IMR-90 (cell line): ENCODE data around the gene SREK1. TPM values are rescaled to one million over a fixed set of nuclear protein-coding genes. Genes with fewer than 3 reads are reported as not detected.

Source experiments
- ATAC-seq: fragments of 200-7000 bp; cut with Tn5 transposase; 2 replicates; pipeline ENCODE4 v1.9.1; 2020; ENCODE audit warnings: low read depth, mild to moderate bottlenecking, moderate library complexity
- BruUV-seq: library from RNA; stranded (reverse); fragments of 400-500 nt; replicated peaks from 2 replicates; lab custom pipeline; 2021; lab: Mats Ljungman, UMichigan
- CTCF ChIA-PET: fragments of 300-600 bp; formaldehyde crosslinking; extraction: SDS; loops from one replicate; lab custom pipeline; 2021; ENCODE audit warnings: antibody characterized with exemption; lab: Yijun Ruan, JAX
- POLR2A ChIA-PET: fragments of 300-600 bp; sonication (Branson Sonifier 250); formaldehyde crosslinking; loops from one replicate; lab custom pipeline; 2022; ENCODE audit warnings: antibody characterized with exemption; ENCODE audit not compliant: unreplicated experiment; lab: Charles Lee
- DNase-seq: peaks from one replicate; pipeline ENCODE4 v3.0.0; 2013
- H2AFZ ChIP-seq: replicated peaks from 2 replicates; pipeline ENCODE3; 2013; ENCODE audit warnings: low read length, mild to moderate bottlenecking; ENCODE audit not compliant: poor library complexity
- H2AK5ac ChIP-seq: 2 replicates; pipeline ENCODE4 v1.6.1; 2013; ENCODE audit warnings: low read depth, low read length, inconsistent platforms
- H2AK9ac ChIP-seq: replicated peaks from 2 replicates; pipeline ENCODE3; 2013; ENCODE audit warnings: mild to moderate bottlenecking, low read depth, low read length, moderate library complexity; ENCODE audit not compliant: poor library complexity
- H2BK120ac ChIP-seq: 2 replicates; pipeline ENCODE4 v1.6.1; 2013; ENCODE audit warnings: low read depth, low read length, inconsistent platforms
- H2BK15ac ChIP-seq: 3 replicates; pipeline ENCODE4 v1.6.1; 2013; ENCODE audit warnings: low read depth, low read length, inconsistent platforms
- H2BK20ac ChIP-seq: 2 replicates; pipeline ENCODE4 v1.6.1; 2013; ENCODE audit warnings: low read depth, mild to moderate bottlenecking, inconsistent platforms, low read length, moderate library complexity
- H2BK5ac ChIP-seq: 2 replicates; pipeline ENCODE4 v1.6.1; 2013; ENCODE audit warnings: mild to moderate bottlenecking, low read depth, low read length, inconsistent platforms; ENCODE audit not compliant: poor library complexity, severe bottlenecking
- H3K14ac ChIP-seq: replicated peaks from 2 replicates; pipeline ENCODE4 v1.6.1; 2013; ENCODE audit warnings: low read depth, low read length, inconsistent platforms
- H3K18ac ChIP-seq: 2 replicates; pipeline ENCODE4 v1.6.1; 2013; ENCODE audit warnings: low read depth, low read length, control low read depth
- H3K23ac ChIP-seq: 2 replicates; pipeline ENCODE4 v1.6.1; 2013; ENCODE audit warnings: low read depth, low read length, inconsistent platforms
- H3K27ac ChIP-seq: 2 replicates; pipeline ENCODE4 v1.5.1; 2013; ENCODE audit warnings: mild to moderate bottlenecking, control low read depth, low read length; ENCODE audit not compliant: insufficient read depth
- H3K27me3 ChIP-seq: 2 replicates; pipeline ENCODE4 v1.6.1; 2013; ENCODE audit warnings: low read length; ENCODE audit not compliant: control insufficient read depth, insufficient read depth
- H3K36me3 ChIP-seq: 2 replicates; pipeline ENCODE4 v1.6.1; 2013; ENCODE audit warnings: low read length, mixed read lengths; ENCODE audit not compliant: control insufficient read depth, insufficient read depth
- H3K4ac ChIP-seq: 2 replicates; pipeline ENCODE4 v1.6.1; 2013; ENCODE audit warnings: low read depth, low read length, inconsistent platforms
- H3K4me1 ChIP-seq: 2 replicates; pipeline ENCODE4 v1.6.1; 2013; ENCODE audit warnings: low read length, mixed read lengths; ENCODE audit not compliant: control insufficient read depth, insufficient read depth
- H3K4me2 ChIP-seq: 2 replicates; pipeline ENCODE4 v1.6.1; 2013; ENCODE audit warnings: low read depth, mild to moderate bottlenecking, control low read depth, low read length, moderate library complexity
- H3K4me3 ChIP-seq: 2 replicates; pipeline ENCODE4 v1.5.1; 2013; ENCODE audit warnings: low read depth, mild to moderate bottlenecking, control low read depth, low read length, moderate library complexity; ENCODE audit not compliant: insufficient read depth
- H3K56ac ChIP-seq: 2 replicates; pipeline ENCODE4 v1.6.1; 2013; ENCODE audit warnings: low read length, inconsistent platforms; ENCODE audit not compliant: insufficient read depth; ENCODE audit errors: extremely low read depth
- H3K79me1 ChIP-seq, 2 experiments: 2 replicates each; pipeline ENCODE4 v1.6.1; 2013; ENCODE audit warnings: low read length in 2 of 2, inconsistent platforms in 1 of 2, low read depth in 1 of 2
- H3K9ac ChIP-seq: 2 replicates; pipeline ENCODE4 v1.6.1; 2013; ENCODE audit warnings: low read depth, low read length, control low read depth
- H3K9me1 ChIP-seq: 2 replicates; pipeline ENCODE4 v1.6.1; 2013; ENCODE audit warnings: low read length, inconsistent platforms; ENCODE audit not compliant: insufficient read depth
- H3K9me3 ChIP-seq: 2 replicates; pipeline ENCODE4 v1.6.1; 2013; ENCODE audit warnings: low read length; ENCODE audit not compliant: control insufficient read depth, insufficient read depth
- H4K20me1 ChIP-seq: 2 replicates; pipeline ENCODE4 v1.6.1; 2013; ENCODE audit warnings: low read length, inconsistent platforms; ENCODE audit not compliant: insufficient read depth
- H4K5ac ChIP-seq: 2 replicates; pipeline ENCODE4 v1.6.1; 2013; ENCODE audit warnings: mild to moderate bottlenecking, low read depth, low read length, control low read depth
- H4K8ac ChIP-seq, 2 experiments: 2 replicates each; pipeline ENCODE4 v1.6.1; 2013; ENCODE audit warnings: low read depth in 2 of 2, low read length in 2 of 2, control low read depth in 1 of 2, inconsistent platforms in 1 of 2
- H4K91ac ChIP-seq: 2 replicates; pipeline ENCODE4 v1.6.1; 2013; ENCODE audit warnings: low read depth, low read length, inconsistent platforms; ENCODE audit not compliant: insufficient read depth
- CEBPB ChIP-seq: IDR thresholded peaks from 2 replicates; pipeline ENCODE4 v1.6.1; 2012; ENCODE audit warnings: low read depth, low read length, improper control_type of control experiment
- CHD1 ChIP-seq: IDR thresholded peaks from 2 replicates; pipeline ENCODE4 v1.6.1; 2012; ENCODE audit warnings: low read depth, low read length, improper control_type of control experiment
- ELK1 ChIP-seq: fragments of 150-350 bp; IDR thresholded peaks from 2 replicates; pipeline ENCODE4 v1.6.1; 2016; ENCODE audit warnings: low read depth, mild to moderate bottlenecking, low read length, moderate library complexity, borderline replicate concordance
- MAZ ChIP-seq: IDR thresholded peaks from 2 replicates; pipeline ENCODE4 v1.6.1; 2012; ENCODE audit warnings: low read depth, mild to moderate bottlenecking, low read length, improper control_type of control experiment, moderate library complexity, borderline replicate concordance
- MXI1 ChIP-seq: IDR thresholded peaks from 2 replicates; pipeline ENCODE4 v1.6.1; 2012; ENCODE audit warnings: low read depth, mild to moderate bottlenecking, low read length, moderate library complexity, borderline replicate concordance
- NFE2L2 ChIP-seq: fragments of 150-350 bp; IDR thresholded peaks from 2 replicates; pipeline ENCODE4 v1.6.1; 2016; ENCODE audit warnings: low read depth, mild to moderate bottlenecking, low read length
- RCOR1 ChIP-seq: IDR thresholded peaks from 2 replicates; pipeline ENCODE4 v1.6.1; 2012; ENCODE audit warnings: mild to moderate bottlenecking, low read length, improper control_type of control experiment; ENCODE audit not compliant: insufficient replicate concordance
- WGBS, 2 experiments: methylation state at CpG; one replicate each; pipeline versions ENCODE4 v1.1.5 to v1.1.7; 2013; ENCODE audit warnings: missing lambda C conversion rate in 2 of 2; ENCODE audit not compliant: insufficient read length in 1 of 2; ENCODE audit errors: extremely low coverage in 2 of 2; 5-methylcytosine and 5-hydroxymethylcytosine counted together
- dilution Hi-C: fragments of 300-500 bp; cut with HindIII; formaldehyde crosslinking; loops from one replicate; pipeline ENCODE4 v1.14.3; 2018; ENCODE audit warnings: low sequenced_read_pairs; ENCODE audit not compliant: unreplicated experiment
- in situ Hi-C: fragments of 300-500 bp; cut with MboI; formaldehyde crosslinking; loops from 3 replicates; pipeline ENCODE4 v1.14.3; 2019; ENCODE audit warnings: low sequenced_read_pairs, inconsistent platforms, mixed read lengths
- intact Hi-C: fragments of 100-400 bp; cut with micrococcal nuclease; formaldehyde crosslinking; loops from 2 replicates; pipeline ENCODE4 v1.10.0; 2022
- polyA plus RNA-seq, 3 experiments: library from polyadenylated mRNA; depleted of rRNA; stranded (reverse); fragments of >200 nt; gene quantifications; 2 replicates each; pipeline ENCODE4 v1.2.3, GENCODE V29; 2012; ENCODE audit warnings: low replicate concordance in 1 of 3
- total RNA-seq: library from RNA; depleted of rRNA; stranded (reverse); fragments of >200 nt; gene quantifications from 2 replicates; pipeline ENCODE4 v1.2.3, GENCODE V29; 2012

SREK1 gene
- total and polyA plus RNA-seq, 2 of the 4 experiments (the other 2 are of a cell fraction), result 23.0 to 36.2 TPM

GRCh38 chr5:66142417-66142816, 1.7 kb upstream of the SREK1 start:
- DNase-seq (no peak), ATAC-seq (no peak)
- in situ Hi-C loops (no loop called here), intact Hi-C loops (loop anchor here (10.0 kb wide), 2 partner anchors 418 to 518 kb away; partner anchors contain the start of genes NLN, SGTB, SHLD3 and TRAPPC13), dilution Hi-C loops (no loop called here)
- CTCF ChIA-PET, result no interaction called here
- no peak overlapping the region for H3K27ac ChIP-seq
- no peak overlapping the region for H4K5ac ChIP-seq
- no peak overlapping the region for H2AK9ac ChIP-seq
- no peak overlapping the region for H3K4me2 ChIP-seq
- no peaks in the 10 kb centered on the region for H3K36me3 ChIP-seq
- H3K4ac ChIP-seq, result no peak overlapping the region
- H3K18ac ChIP-seq, result no peak overlapping the region
- no peak overlapping the region for H3K56ac ChIP-seq
- no peaks in the 10 kb centered on the region for H3K9me3 ChIP-seq
- no peak overlapping the region for H3K23ac ChIP-seq
- no peak overlapping the region for H3K14ac ChIP-seq
- H3K9me1 ChIP-seq, result no peaks in the 10 kb centered on the region
- no peak overlapping the region for H2BK5ac ChIP-seq
- H3K27me3 ChIP-seq, result no peaks in the 10 kb centered on the region
- no peak for TF ChIP-seq NFE2L2
- no peak for TF ChIP-seq ELK1
- TF ChIP-seq MAZ, result no peak
- no peak for TF ChIP-seq CEBPB
- no peak for TF ChIP-seq CHD1
- no peak for TF ChIP-seq MXI1
- no peak for TF ChIP-seq RCOR1
- H4K8ac ChIP-seq, result no peak overlapping the region
- H3K79me1 ChIP-seq, result peaks cover 0 to 11% of the 10 kb centered on the region in 2 experiments; a peak in 2 of 4 replicates
- H4K91ac ChIP-seq, result no peak overlapping the region
- no peak overlapping the region for H2BK20ac ChIP-seq
- H2AFZ ChIP-seq, result no peak overlapping the region
- no peak overlapping the region for H3K4me3 ChIP-seq
- H2BK15ac ChIP-seq, result no peak overlapping the region
- BruUV-seq, result no TSS peak
- no peaks in the 10 kb centered on the region; the same call in 1 of the 2 replicates for H3K4me1 ChIP-seq
- H3K9ac ChIP-seq, result no peak overlapping the region
- H4K20me1 ChIP-seq, result no peaks in the 10 kb centered on the region; the same call in none of the 2 replicates
- no CpG with 5 or more reads among the region's 2 CpGs for WGBS, 2 experiments
- H2BK120ac ChIP-seq, result no peak overlapping the region
- POLR2A ChIA-PET, result no interaction called here
- no peak overlapping the region for H2AK5ac ChIP-seq
